HEK293 (cell line): ENCODE measurements around the gene NAV2.

Experiments
- IKZF3 ChIP-seq: fragments of 450-650 bp; IDR thresholded peaks from 2 replicates; pipeline ENCODE4 v1.5.0; 2018; ENCODE audit warnings: missing biosample characterization, mild to moderate bottlenecking, missing genetic modification characterization, moderate library complexity
- KLF8 ChIP-seq: fragments of 450-650 bp; formaldehyde crosslinking; IDR thresholded peaks from 2 replicates; pipeline ENCODE4 v1.5.1; 2016; ENCODE audit warnings: missing biosample characterization, missing genetic modification characterization
- RBAK ChIP-seq: fragments of 450-650 bp; formaldehyde crosslinking; IDR thresholded peaks from 2 replicates; pipeline ENCODE4 v1.5.1; 2016; ENCODE audit warnings: missing biosample characterization, missing genetic modification characterization
- SP2 ChIP-seq: fragments of 450-650 bp; formaldehyde crosslinking; IDR thresholded peaks from 2 replicates; pipeline ENCODE4 v1.5.1; 2016; ENCODE audit warnings: missing biosample characterization, missing genetic modification characterization
- ZBTB7A ChIP-seq: fragments of 450-650 bp; formaldehyde crosslinking; IDR thresholded peaks from 2 replicates; pipeline ENCODE4 v1.5.1; 2016; ENCODE audit warnings: low read depth, missing biosample characterization, missing genetic modification characterization
- ZFP69B ChIP-seq: fragments of 450-650 bp; formaldehyde crosslinking; IDR thresholded peaks from 2 replicates; pipeline ENCODE4 v1.5.1; 2016; ENCODE audit warnings: missing biosample characterization, missing genetic modification characterization
- ZNF133 ChIP-seq: fragments of 450-650 bp; formaldehyde crosslinking; IDR thresholded peaks from 2 replicates; pipeline ENCODE4 v1.5.1; 2016; ENCODE audit warnings: missing biosample characterization, missing genetic modification characterization
- ZNF157 ChIP-seq: fragments of 450-650 bp; formaldehyde crosslinking; IDR thresholded peaks from 2 replicates; pipeline ENCODE4 v1.5.1; 2016; ENCODE audit warnings: missing biosample characterization, missing genetic modification characterization
- ZNF24 ChIP-seq: fragments of 450-650 bp; formaldehyde crosslinking; IDR thresholded peaks from 2 replicates; pipeline ENCODE4 v1.5.1; 2016; ENCODE audit warnings: missing biosample characterization, missing genetic modification characterization
- ZNF266 ChIP-seq: fragments of 450-650 bp; formaldehyde crosslinking; IDR thresholded peaks from 2 replicates; pipeline ENCODE4 v1.5.1; 2016; ENCODE audit warnings: missing biosample characterization, missing genetic modification characterization, low read depth
- ZNF274 ChIP-seq, 2 experiments: fragments of 200-500 bp in 1 of 2; fragments of 450-650 bp in 1 of 2; sonication (Bioruptor generic) in 1 of 2; formaldehyde crosslinking in 1 of 2; IDR thresholded peaks; 2 replicates each; pipeline versions ENCODE4 v1.5.1 to v1.6.1; 2014 to 2016; ENCODE audit warnings: borderline replicate concordance in 1 of 2, inconsistent platforms in 1 of 2, low read length in 1 of 2, missing biosample characterization in 1 of 2, missing genetic modification characterization in 1 of 2
- ZNF341 ChIP-seq: fragments of 450-650 bp; formaldehyde crosslinking; IDR thresholded peaks from 2 replicates; pipeline ENCODE4; 2016; ENCODE audit warnings: low read depth, missing biosample characterization, missing genetic modification characterization
- ZNF354C ChIP-seq: fragments of 450-650 bp; formaldehyde crosslinking; IDR thresholded peaks from 2 replicates; pipeline ENCODE4 v1.5.1; 2016; ENCODE audit warnings: missing biosample characterization, missing genetic modification characterization, low read depth, borderline replicate concordance
- ZNF394 ChIP-seq: fragments of 450-650 bp; formaldehyde crosslinking; IDR thresholded peaks from 2 replicates; pipeline ENCODE4 v1.5.1; 2016; ENCODE audit warnings: missing biosample characterization, missing genetic modification characterization, mild to moderate bottlenecking, moderate library complexity, borderline replicate concordance
- ZNF501 ChIP-seq: fragments of 450-650 bp; formaldehyde crosslinking; IDR thresholded peaks from 2 replicates; pipeline ENCODE4 v1.5.1; 2016; ENCODE audit warnings: missing biosample characterization, missing genetic modification characterization
- ZNF626 ChIP-seq: fragments of 450-650 bp; sonication (Bioruptor Pico); formaldehyde crosslinking; IDR thresholded peaks from 2 replicates; pipeline ENCODE4 v1.5.1; 2018; ENCODE audit warnings: missing biosample characterization, missing genetic modification characterization, inconsistent platforms
- ZNF76 ChIP-seq: fragments of 450-650 bp; formaldehyde crosslinking; IDR thresholded peaks from 2 replicates; pipeline ENCODE4; 2016; ENCODE audit warnings: low read depth, missing biosample characterization, missing genetic modification characterization, borderline replicate concordance
- ZNF837 ChIP-seq: fragments of 450-650 bp; formaldehyde crosslinking; IDR thresholded peaks from 2 replicates; pipeline ENCODE4 v1.5.1; 2016; ENCODE audit warnings: missing biosample characterization, missing genetic modification characterization
- ZSCAN30 ChIP-seq: fragments of 450-650 bp; IDR thresholded peaks from 2 replicates; pipeline ENCODE4 v1.5.1; 2018; ENCODE audit warnings: missing biosample characterization, mild to moderate bottlenecking, missing genetic modification characterization, moderate library complexity
- TF ChIP-seq, protein P1 (sequence below): fragments of 450-650 bp; formaldehyde crosslinking; IDR thresholded peaks from 2 replicates; pipeline ENCODE4 v1.5.1; 2016; ENCODE audit warnings: missing biosample characterization, missing genetic modification characterization
- TF ChIP-seq, protein P2 (sequence below): fragments of 450-650 bp; formaldehyde crosslinking; IDR thresholded peaks from 2 replicates; pipeline ENCODE4 v1.5.1; 2016; ENCODE audit warnings: missing biosample characterization, missing genetic modification characterization
- TF ChIP-seq, protein P3 (sequence below): fragments of 450-650 bp; formaldehyde crosslinking; IDR thresholded peaks from 2 replicates; pipeline ENCODE4 v1.5.1; 2017; ENCODE audit warnings: missing biosample characterization, mild to moderate bottlenecking, missing genetic modification characterization, moderate library complexity
- TF ChIP-seq, protein P4 (sequence below): fragments of 450-650 bp; formaldehyde crosslinking; IDR thresholded peaks from 2 replicates; pipeline ENCODE4 v1.5.1; 2016; ENCODE audit warnings: missing biosample characterization, missing genetic modification characterization
- TF ChIP-seq, protein P5 (sequence below): sonication (generic); formaldehyde crosslinking; IDR thresholded peaks from 2 replicates; pipeline ENCODE4 v1.8.1; 2022; ENCODE audit warnings: mild to moderate bottlenecking, moderate library complexity, missing genetic modification reagents
- TF ChIP-seq, protein P6 (sequence below): fragments of 450-650 bp; formaldehyde crosslinking; IDR thresholded peaks from 2 replicates; pipeline ENCODE4 v1.5.1; 2016; ENCODE audit warnings: missing biosample characterization, missing genetic modification characterization
- TF ChIP-seq, protein P7 (sequence below): fragments of 450-650 bp; formaldehyde crosslinking; IDR thresholded peaks from 2 replicates; pipeline ENCODE4 v1.5.1; 2016; ENCODE audit warnings: missing biosample characterization, missing genetic modification characterization, low read depth

Gene NAV2

DNA sequence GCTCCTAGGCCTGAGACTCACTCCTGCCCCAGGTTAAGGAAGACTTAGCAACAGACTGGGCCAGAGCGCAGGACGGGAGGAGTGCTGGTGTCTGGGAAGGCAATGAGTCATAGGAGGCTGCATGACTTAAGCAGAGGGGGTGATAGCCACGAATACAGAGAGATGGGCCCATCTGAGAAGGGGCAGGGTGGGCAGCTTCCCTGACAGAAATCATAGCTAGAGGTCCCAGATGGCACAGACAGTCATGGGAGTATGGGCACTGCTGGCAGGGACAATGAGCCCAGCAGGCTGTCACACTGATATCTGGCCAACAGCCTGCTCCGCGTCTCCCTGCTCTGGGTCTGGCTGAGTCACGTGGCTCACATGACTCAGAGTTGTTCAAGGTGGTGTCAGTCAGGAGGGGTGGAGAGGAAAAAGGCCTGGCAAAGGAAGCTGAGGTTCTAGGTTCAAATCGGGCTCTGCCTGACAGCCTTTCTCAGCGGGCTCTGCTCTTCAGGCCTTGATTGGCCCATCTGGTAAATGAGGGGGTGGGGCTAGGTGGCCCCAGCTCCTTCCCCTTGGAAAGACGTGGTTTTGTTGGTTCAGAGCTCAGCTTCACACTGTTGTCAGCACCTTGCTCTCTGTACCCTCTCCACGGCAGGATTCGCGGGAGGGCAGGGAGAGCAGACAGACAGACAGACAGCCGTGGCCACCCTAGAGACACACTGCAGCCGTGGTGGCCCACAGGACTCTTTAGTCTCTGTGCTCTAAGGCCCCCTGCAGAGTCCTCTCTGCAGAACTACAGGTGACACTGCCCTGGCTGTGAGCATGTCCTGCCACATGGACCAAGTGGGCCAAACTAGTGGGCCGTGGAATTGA is 399.9 kb downstream of the NAV2 start (continued):
- peak; percentile 31; the same call in 1 of the 2 replicates for TF ChIP-seq ZNF394 (tag by site-specific recombination)
- TF ChIP-seq ZNF341: peak; percentile 90
- TF ChIP-seq KLF8: peak; percentile 69
- TF ChIP-seq ZNF24 (tag by site-specific recombination): peak; percentile 78; the same call in 1 of the 2 replicates
- no peak for TF ChIP-seq ZNF266 (tag by site-specific recombination)
- TF ChIP-seq, protein P1, sequence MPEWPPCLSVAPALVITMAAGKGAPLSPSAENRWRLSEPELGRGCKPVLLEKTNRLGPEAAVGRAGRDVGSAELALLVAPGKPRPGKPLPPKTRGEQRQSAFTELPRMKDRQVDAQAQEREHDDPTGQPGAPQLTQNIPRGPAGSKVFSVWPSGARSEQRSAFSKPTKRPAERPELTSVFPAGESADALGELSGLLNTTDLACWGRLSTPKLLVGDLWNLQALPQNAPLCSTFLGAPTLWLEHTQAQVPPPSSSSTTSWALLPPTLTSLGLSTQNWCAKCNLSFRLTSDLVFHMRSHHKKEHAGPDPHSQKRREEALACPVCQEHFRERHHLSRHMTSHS (tag by site-specific recombination): no peak
- TF ChIP-seq ZNF76 (tag by site-specific recombination): peak; percentile 79
- TF ChIP-seq, protein P2, sequence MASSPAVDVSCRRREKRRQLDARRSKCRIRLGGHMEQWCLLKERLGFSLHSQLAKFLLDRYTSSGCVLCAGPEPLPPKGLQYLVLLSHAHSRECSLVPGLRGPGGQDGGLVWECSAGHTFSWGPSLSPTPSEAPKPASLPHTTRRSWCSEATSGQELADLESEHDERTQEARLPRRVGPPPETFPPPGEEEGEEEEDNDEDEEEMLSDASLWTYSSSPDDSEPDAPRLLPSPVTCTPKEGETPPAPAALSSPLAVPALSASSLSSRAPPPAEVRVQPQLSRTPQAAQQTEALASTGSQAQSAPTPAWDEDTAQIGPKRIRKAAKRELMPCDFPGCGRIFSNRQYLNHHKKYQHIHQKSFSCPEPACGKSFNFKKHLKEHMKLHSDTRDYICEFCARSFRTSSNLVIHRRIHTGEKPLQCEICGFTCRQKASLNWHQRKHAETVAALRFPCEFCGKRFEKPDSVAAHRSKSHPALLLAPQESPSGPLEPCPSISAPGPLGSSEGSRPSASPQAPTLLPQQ (tag by site-specific recombination): peak; percentile 94
- TF ChIP-seq ZNF501 (tag by site-specific recombination): peak; percentile 80; the same call in 1 of the 2 replicates
- peak; percentile 68; the same call in 1 of the 2 replicates for TF ChIP-seq RBAK (tag by site-specific recombination)
- TF ChIP-seq ZNF157 (tag by site-specific recombination): no peak
- 0 out of 2 replicates have a peak, but pooled peaks have one; percentile 19 for TF ChIP-seq ZSCAN30 (tag by site-specific recombination)
- TF ChIP-seq ZNF837: no peak
- TF ChIP-seq ZNF626 (tag by site-specific recombination): no peak
- peak; percentile 39 for TF ChIP-seq SP2 (tag by site-specific recombination)
- TF ChIP-seq, protein P3, sequence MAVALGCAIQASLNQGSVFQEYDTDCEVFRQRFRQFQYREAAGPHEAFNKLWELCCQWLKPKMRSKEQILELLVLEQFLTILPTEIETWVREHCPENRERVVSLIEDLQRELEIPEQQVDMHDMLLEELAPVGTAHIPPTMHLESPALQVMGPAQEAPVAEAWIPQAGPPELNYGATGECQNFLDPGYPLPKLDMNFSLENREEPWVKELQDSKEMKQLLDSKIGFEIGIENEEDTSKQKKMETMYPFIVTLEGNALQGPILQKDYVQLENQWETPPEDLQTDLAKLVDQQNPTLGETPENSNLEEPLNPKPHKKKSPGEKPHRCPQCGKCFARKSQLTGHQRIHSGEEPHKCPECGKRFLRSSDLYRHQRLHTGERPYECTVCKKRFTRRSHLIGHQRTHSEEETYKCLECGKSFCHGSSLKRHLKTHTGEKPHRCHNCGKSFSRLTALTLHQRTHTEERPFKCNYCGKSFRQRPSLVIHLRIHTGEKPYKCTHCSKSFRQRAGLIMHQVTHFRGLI (tag by site-specific recombination): peak; percentile 50; the same call in 1 of the 2 replicates
- TF ChIP-seq IKZF3 (tag by site-specific recombination): 0 out of 2 replicates have a peak, but pooled peaks have one; percentile 19
- peak; percentile 94 for TF ChIP-seq ZFP69B (tag by site-specific recombination)
- TF ChIP-seq, protein P4, sequence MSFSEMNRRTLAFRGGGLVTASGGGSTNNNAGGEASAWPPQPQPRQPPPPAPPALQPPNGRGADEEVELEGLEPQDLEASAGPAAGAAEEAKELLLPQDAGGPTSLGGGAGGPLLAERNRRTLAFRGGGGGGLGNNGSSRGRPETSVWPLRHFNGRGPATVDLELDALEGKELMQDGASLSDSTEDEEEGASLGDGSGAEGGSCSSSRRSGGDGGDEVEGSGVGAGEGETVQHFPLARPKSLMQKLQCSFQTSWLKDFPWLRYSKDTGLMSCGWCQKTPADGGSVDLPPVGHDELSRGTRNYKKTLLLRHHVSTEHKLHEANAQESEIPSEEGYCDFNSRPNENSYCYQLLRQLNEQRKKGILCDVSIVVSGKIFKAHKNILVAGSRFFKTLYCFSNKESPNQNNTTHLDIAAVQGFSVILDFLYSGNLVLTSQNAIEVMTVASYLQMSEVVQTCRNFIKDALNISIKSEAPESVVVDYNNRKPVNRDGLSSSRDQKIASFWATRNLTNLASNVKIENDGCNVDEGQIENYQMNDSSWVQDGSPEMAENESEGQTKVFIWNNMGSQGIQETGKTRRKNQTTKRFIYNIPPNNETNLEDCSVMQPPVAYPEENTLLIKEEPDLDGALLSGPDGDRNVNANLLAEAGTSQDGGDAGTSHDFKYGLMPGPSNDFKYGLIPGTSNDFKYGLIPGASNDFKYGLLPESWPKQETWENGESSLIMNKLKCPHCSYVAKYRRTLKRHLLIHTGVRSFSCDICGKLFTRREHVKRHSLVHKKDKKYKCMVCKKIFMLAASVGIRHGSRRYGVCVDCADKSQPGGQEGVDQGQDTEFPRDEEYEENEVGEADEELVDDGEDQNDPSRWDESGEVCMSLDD (tag by site-specific recombination): 0 out of 2 replicates have a peak, but pooled peaks have one; percentile 23
- TF ChIP-seq, protein P5, sequence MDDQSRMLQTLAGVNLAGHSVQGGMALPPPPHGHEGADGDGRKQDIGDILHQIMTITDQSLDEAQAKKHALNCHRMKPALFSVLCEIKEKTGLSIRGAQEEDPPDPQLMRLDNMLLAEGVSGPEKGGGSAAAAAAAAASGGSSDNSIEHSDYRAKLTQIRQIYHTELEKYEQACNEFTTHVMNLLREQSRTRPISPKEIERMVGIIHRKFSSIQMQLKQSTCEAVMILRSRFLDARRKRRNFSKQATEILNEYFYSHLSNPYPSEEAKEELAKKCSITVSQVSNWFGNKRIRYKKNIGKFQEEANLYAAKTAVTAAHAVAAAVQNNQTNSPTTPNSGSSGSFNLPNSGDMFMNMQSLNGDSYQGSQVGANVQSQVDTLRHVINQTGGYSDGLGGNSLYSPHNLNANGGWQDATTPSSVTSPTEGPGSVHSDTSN (CRISPR knock-in tag): 0 out of 2 replicates have a peak, but pooled peaks have one; percentile 56
- TF ChIP-seq, protein P6, sequence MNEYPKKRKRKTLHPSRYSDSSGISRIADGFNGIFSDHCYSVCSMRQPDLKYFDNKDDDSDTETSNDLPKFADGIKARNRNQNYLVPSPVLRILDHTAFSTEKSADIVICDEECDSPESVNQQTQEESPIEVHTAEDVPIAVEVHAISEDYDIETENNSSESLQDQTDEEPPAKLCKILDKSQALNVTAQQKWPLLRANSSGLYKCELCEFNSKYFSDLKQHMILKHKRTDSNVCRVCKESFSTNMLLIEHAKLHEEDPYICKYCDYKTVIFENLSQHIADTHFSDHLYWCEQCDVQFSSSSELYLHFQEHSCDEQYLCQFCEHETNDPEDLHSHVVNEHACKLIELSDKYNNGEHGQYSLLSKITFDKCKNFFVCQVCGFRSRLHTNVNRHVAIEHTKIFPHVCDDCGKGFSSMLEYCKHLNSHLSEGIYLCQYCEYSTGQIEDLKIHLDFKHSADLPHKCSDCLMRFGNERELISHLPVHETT (tag by site-specific recombination): peak; percentile 49; the same call in 1 of the 2 replicates
- no peak for TF ChIP-seq ZNF133 (tag by site-specific recombination)
- TF ChIP-seq ZNF274 (IDR thresholded peaks at IDR 0.05; ENCODE audit: low read length): no peak
- TF ChIP-seq ZNF274 (tag by site-specific recombination; IDR thresholded peaks at IDR 0.05; ENCODE audit: borderline replicate concordance): no peak
- peak; percentile 50; the same call in 1 of the 2 replicates for TF ChIP-seq ZBTB7A
- TF ChIP-seq ZNF354C (tag by site-specific recombination): no peak
- TF ChIP-seq, protein P7, sequence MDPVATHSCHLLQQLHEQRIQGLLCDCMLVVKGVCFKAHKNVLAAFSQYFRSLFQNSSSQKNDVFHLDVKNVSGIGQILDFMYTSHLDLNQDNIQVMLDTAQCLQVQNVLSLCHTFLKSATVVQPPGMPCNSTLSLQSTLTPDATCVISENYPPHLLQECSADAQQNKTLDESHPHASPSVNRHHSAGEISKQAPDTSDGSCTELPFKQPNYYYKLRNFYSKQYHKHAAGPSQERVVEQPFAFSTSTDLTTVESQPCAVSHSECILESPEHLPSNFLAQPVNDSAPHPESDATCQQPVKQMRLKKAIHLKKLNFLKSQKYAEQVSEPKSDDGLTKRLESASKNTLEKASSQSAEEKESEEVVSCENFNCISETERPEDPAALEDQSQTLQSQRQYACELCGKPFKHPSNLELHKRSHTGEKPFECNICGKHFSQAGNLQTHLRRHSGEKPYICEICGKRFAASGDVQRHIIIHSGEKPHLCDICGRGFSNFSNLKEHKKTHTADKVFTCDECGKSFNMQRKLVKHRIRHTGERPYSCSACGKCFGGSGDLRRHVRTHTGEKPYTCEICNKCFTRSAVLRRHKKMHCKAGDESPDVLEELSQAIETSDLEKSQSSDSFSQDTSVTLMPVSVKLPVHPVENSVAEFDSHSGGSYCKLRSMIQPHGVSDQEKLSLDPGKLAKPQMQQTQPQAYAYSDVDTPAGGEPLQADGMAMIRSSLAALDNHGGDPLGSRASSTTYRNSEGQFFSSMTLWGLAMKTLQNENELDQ (tag by site-specific recombination): no peak
